GM12892 (cell line): Measurements from ENCODE around the gene TMEM269.

Experiments used
- POLR2A ChIP-seq: IDR thresholded peaks from 2 replicates; pipeline ENCODE4 v1.6.1; 2011; ENCODE audit warnings: low read depth, low read length, control low read depth
- POLR2AphosphoS5 ChIP-seq: IDR thresholded peaks from 2 replicates; pipeline ENCODE4 v1.6.1; 2011; ENCODE audit warnings: low read depth, low read length, control low read depth
- TAF1 ChIP-seq: IDR thresholded peaks from 2 replicates; pipeline ENCODE4 v1.6.1; 2011; ENCODE audit warnings: low read depth, mild to moderate bottlenecking, control low read depth, low read length, borderline replicate concordance

DNA sequence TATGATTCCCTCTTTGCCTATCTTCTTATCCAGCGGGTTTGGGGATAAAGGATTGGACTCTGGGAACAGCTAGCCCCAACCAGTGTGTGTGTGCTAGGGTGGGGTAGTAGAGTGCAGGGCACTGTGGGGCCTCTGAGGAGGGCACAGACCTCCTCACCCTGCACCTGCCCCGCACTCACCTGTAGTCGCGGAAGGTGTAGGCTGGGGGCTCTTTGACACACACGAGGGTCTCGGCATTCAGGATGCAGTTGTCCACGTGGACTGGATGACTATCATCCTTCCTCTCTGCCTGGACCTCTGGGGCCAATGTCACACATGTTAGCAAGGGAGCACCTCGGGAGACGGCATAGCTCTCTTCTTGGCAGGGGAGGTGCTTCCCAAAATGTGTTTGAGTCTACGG lies 36.8 kb upstream of the TMEM269 start:
- TF ChIP-seq POLR2A (no peak), TAF1 (no peak), POLR2AphosphoS5 (no peak)
